Caco-2 (cell line): ENCODE results near the gene CCR1. TPM values are rescaled to one million over a fixed set of nuclear protein-coding genes. Genes with fewer than 3 reads are reported as not detected.

ENCODE experiments used
- BruUV-seq: library from RNA; stranded (reverse); fragments of 400-500 nt; replicated peaks from 2 replicates; lab custom pipeline; 2021; lab: Mats Ljungman, UMichigan
- CTCF ChIA-PET: fragments of 300-600 bp; sonication (Branson Sonifier 250); formaldehyde crosslinking; loops from one replicate; lab custom pipeline; 2022; ENCODE audit warnings: antibody characterized with exemption; lab: Charles Lee
- POLR2A ChIA-PET: fragments of 300-600 bp; sonication (Branson Sonifier 250); formaldehyde crosslinking; loops from one replicate; lab custom pipeline; 2022; ENCODE audit warnings: antibody characterized with exemption; lab: Charles Lee
- DNase-seq, 2 experiments: peaks; one replicate each; pipeline versions ENCODE4 v3.0.0 to v3.0.0-alpha.2; 2020 to 2022
- H3K27me3 ChIP-seq: replicated peaks from 2 replicates; pipeline ENCODE4 v1.6.0; 2011; ENCODE audit warnings: low read length; ENCODE audit not compliant: control insufficient read depth, insufficient read depth
- H3K36me3 ChIP-seq: 2 replicates; pipeline ENCODE4 v1.5.1; 2011; ENCODE audit warnings: low read length; ENCODE audit not compliant: control insufficient read depth, insufficient read depth
- H3K4me1 ChIP-seq: fragments of 250-450 bp; sonication (Bioruptor Pico); 2 replicates; pipeline ENCODE4 v1.5.1; 2020; ENCODE audit warnings: mild to moderate bottlenecking
- H3K4me3 ChIP-seq: 2 replicates; pipeline ENCODE4 v1.5.1; 2011; ENCODE audit warnings: low read depth, mild to moderate bottlenecking, control low read depth, low read length
- H3K9me3 ChIP-seq: fragments of 250-450 bp; sonication (Bioruptor Pico); 2 replicates; pipeline ENCODE4 v1.5.1; 2020; ENCODE audit warnings: mild to moderate bottlenecking, moderate library complexity
- H3K27ac Mint-ChIP-seq: one replicate; pipeline ENCODE4 v1.8.0; 2022; ENCODE audit warnings: mixed read lengths; ENCODE audit not compliant: unreplicated experiment
- H3K27me3 Mint-ChIP-seq: one replicate; pipeline ENCODE4 v1.8.0; 2022; ENCODE audit warnings: mixed read lengths; ENCODE audit not compliant: insufficient read depth, unreplicated experiment
- H3K36me3 Mint-ChIP-seq: one replicate; pipeline ENCODE4 v1.8.0; 2022; ENCODE audit warnings: mild to moderate bottlenecking, mixed read lengths; ENCODE audit not compliant: insufficient read depth, unreplicated experiment
- H3K4me1 Mint-ChIP-seq: one replicate; pipeline ENCODE4 v1.8.0; 2022; ENCODE audit warnings: low read depth, mixed read lengths; ENCODE audit not compliant: unreplicated experiment
- H3K4me3 Mint-ChIP-seq: one replicate; pipeline ENCODE4 v1.8.0; 2022; ENCODE audit warnings: mild to moderate bottlenecking, moderate library complexity, mixed read lengths; ENCODE audit not compliant: unreplicated experiment
- H3K9me3 Mint-ChIP-seq: one replicate; pipeline ENCODE4 v1.8.0; 2022; ENCODE audit warnings: mixed read lengths; ENCODE audit not compliant: unreplicated experiment
- CTCF ChIP-seq, 2 experiments: fragments of 200-600 bp in 1 of 2; IDR thresholded peaks; 1 replicate in 1 of 2; 2 replicates in 1 of 2; pipeline versions ENCODE4 v1.5.1 to v1.8.0; 2011 to 2022; ENCODE audit warnings: antibody characterized with exemption in 1 of 2, control low read depth in 1 of 2, inconsistent platforms in 1 of 2, low read depth in 1 of 2, low read length in 1 of 2, mild to moderate bottlenecking in 1 of 2, moderate library complexity in 1 of 2; ENCODE audit not compliant: insufficient read depth in 1 of 2, severe bottlenecking in 1 of 2, unreplicated experiment in 1 of 2
- intact Hi-C: fragments of 100-400 bp; cut with micrococcal nuclease; formaldehyde crosslinking; loops from one replicate; pipeline ENCODE4 v1.10.0; 2022; ENCODE audit not compliant: unreplicated experiment
- total RNA-seq: library from RNA; stranded (reverse); gene quantifications from 2 replicates; pipeline ENCODE4 v1.2.3, GENCODE V29; 2022

CCR1 gene
- total RNA-seq, 1 experiment from 2014 or later = 2.9 TPM

DNA sequence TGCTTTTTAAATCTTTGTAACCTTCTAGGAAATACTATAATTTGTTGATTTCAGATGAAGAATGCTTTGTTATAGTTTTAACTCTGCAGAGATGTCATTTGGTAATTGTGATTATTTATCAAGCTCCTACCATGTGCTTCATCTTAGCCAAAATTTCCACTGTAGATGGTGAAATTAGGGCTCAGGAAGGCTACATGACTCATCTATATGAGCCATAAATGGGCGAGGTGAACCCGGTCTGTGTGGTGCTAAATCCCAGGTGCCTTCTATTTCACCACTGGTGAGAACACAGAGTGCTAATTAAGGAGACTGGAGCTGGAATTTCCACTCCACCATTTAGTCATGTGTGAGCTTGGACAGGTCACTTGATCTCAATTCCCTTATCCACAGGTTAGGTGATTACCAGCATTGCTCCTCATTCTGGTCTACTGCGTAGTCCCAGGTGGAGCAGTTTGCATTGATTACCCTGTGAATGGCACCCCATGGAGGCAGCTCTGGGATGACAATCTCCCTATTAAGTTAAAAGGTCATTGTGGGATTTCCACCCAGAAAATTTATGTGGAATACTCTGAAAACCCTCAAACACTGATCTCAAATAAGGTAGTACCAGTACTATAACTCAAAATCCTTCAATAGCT, 31.3 kb upstream of the CCR1 start:
- H3K4me3 ChIP-seq = no peak overlapping the region
- Mint-ChIP-seq H3K9me3 (no peaks in the 10 kb centered on the region), H3K4me1 (no peaks in the 10 kb centered on the region), H3K4me3 (no peak overlapping the region), H3K27me3 (peaks cover 3% of the 10 kb centered on the region), H3K27ac (no peak overlapping the region), H3K36me3 (no peaks in the 10 kb centered on the region)
- intact Hi-C loops = no loop called here
- POLR2A ChIA-PET = no interaction called here
- CTCF ChIA-PET = interaction anchor here (0.8 kb wide), 1 partner anchor 160 kb away, joined by 3 read pairs; no protein-coding TSS in a partner anchor
- H3K9me3 ChIP-seq = no peaks in the 10 kb centered on the region
- no peaks in the 10 kb centered on the region for H3K4me1 ChIP-seq
- BruUV-seq = no TSS peak
- H3K27me3 ChIP-seq = no peaks in the 10 kb centered on the region
- DNase-seq = no peak
- no peaks in the 10 kb centered on the region for H3K36me3 ChIP-seq
- TF ChIP-seq CTCF (IDR thresholded peaks at IDR 0.05; ENCODE audit: insufficient read depth in 1 of 2, low read depth in 1 of 2, low read length in 1 of 2, severe bottlenecking in 1 of 2, unreplicated experiment in 1 of 2) = no peak

GRCh38 chr3:46238386-46238785, 30.3 kb upstream of the CCR1 start:
- ChIA-PET POLR2A (no interaction called here), CTCF (no interaction called here)
- no peak overlapping the region for H3K27ac Mint-ChIP-seq
- intact Hi-C loops = no loop called here
- Histone ChIP-seq H3K27me3 (no peaks in the 10 kb centered on the region), H3K9me3 (no peaks in the 10 kb centered on the region), H3K4me1 (no peaks in the 10 kb centered on the region), H3K36me3 (no peaks in the 10 kb centered on the region), H3K4me3 (no peak overlapping the region)
- no peaks in the 10 kb centered on the region for H3K4me1 Mint-ChIP-seq
- no peaks in the 10 kb centered on the region for H3K9me3 Mint-ChIP-seq
- H3K36me3 Mint-ChIP-seq = no peaks in the 10 kb centered on the region
- TF ChIP-seq CTCF (IDR thresholded peaks at IDR 0.05; ENCODE audit: insufficient read depth in 1 of 2, low read depth in 1 of 2, low read length in 1 of 2, severe bottlenecking in 1 of 2, unreplicated experiment in 1 of 2) = no peak
- no peak overlapping the region for H3K4me3 Mint-ChIP-seq
- no TSS peak for BruUV-seq
- DNase-seq = no peak
- H3K27me3 Mint-ChIP-seq = peaks cover 3% of the 10 kb centered on the region

DNA sequence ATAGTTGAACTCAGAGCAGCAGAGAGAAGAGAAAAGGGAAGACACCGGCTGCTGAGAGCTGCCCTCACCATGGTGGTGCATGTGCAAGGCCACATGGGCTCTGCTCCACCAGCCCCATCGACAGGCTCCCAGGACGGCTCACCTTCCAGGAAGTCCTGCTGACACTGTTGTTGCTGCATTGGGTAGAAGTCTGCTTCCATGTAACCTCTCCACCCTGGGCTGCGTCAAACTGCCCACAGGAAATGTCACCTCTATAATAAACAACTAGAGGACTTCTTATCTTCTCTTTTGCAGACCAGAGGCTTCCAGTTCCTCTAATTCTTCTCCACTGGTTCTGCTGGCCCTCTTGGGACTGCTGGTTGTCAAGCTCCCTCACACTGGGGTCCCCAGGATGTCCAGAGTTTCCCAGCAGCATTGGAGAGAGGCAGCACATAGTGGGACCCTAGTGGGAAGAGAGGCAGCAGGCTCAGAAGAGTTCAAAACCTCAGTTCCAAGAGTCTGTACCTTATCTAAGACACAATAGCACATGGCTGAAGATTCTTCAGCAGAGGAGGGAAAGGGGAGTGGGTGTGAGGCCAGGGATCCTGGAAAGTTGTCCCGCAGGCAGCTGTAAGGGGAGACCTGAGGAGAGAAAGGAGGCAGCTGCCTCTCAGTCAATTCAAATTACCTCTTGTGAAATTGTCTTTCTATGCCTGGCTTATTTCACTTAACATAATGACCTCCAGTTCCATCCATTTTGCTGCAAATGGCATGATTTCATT, 28.4 kb upstream of the CCR1 start:
- no peaks in the 10 kb centered on the region for H3K27me3 ChIP-seq

More for the DNA sequence above, 28.4 kb upstream of the CCR1 start:
- no TSS peak for BruUV-seq
- TF ChIP-seq CTCF (IDR thresholded peaks at IDR 0.05; ENCODE audit: insufficient read depth in 1 of 2, low read depth in 1 of 2, low read length in 1 of 2, severe bottlenecking in 1 of 2, unreplicated experiment in 1 of 2) = no peak
- H3K4me3 ChIP-seq = no peak overlapping the region
- no peak for DNase-seq
- H3K36me3 ChIP-seq = no peaks in the 10 kb centered on the region
- Mint-ChIP-seq H3K9me3 (no peaks in the 10 kb centered on the region), H3K36me3 (no peaks in the 10 kb centered on the region), H3K4me3 (no peak overlapping the region), H3K27me3 (peaks cover 3% of the 10 kb centered on the region), H3K27ac (no peak overlapping the region), H3K4me1 (no peaks in the 10 kb centered on the region)
- POLR2A ChIA-PET = no interaction called here
- CTCF ChIA-PET = no interaction called here
- H3K4me1 ChIP-seq = no peaks in the 10 kb centered on the region
- intact Hi-C loops = no loop called here
- H3K9me3 ChIP-seq = no peaks in the 10 kb centered on the region
